NCI-H1694 (cell line): ENCODE data around the gene TMEM8B.
"Not testable (repeated sequence)": the region's sequence is repeated elsewhere in the genome, so short reads cannot be mapped to it uniquely, and the experiment has no call there.

Experiments
- DNase-seq: peaks from one replicate; lab custom pipeline; 2025; lab: John Stamatoyannopoulos, UW

Gene TMEM8B

GRCh38 chr9:35864695-35865255, 35.7 kb downstream of the TMEM8B start:
- no peak for DNase-seq

- no peak for DNase-seq
Measured at GRCh38 chr9:35867538-35867937, 38.5 kb downstream of the TMEM8B start.

DNA sequence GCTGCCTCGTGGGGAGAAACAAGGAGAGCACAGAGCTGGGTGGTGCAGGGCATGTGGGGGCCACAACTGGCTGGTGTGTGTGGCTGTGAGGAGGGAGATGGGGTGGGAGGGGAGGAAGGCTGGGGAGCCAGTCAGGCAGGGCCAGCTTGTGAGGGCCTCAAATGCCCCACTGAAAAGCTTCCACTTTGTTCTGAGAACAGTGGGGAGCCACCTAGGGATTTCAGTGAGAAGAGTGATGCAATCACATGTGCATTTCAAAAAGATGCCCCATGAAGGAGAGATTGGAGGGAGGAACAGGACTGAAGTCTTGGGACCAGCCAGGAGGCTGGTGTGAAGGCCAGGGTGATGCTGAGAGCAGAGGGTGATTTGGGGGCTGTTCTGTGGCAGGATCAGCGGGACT, 39.9 kb downstream of the TMEM8B start:
- DNase-seq: no peak

GRCh38 chr9:35869621-35870216, 40.7 kb downstream of the TMEM8B start:
- no peak for DNase-seq

DNA sequence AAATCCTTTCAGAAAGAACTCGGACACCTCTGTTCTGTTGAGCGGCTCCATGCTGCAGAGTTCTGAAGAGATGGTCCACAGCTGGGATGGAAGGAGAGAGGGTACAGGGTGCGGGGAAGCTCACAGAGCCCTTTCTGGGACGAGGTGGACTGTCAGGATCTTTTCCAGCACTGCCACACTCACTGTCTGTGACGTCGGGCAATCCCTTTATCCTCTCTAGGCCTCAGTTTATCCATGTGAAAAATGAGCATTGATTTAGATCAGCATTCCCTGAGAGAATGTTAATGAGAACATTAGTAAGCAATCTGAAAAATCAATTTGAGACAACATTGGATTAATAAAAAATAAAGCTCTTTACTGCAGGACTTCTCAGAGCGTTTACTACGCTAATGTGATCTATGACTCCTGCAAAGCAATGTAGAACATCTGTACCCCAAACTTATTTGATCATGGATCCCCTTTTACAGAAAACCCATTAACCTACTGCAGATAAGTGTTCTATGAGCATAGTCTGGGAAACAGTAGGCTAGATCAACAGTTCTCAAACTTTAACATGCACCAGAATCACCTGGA, 41.4 kb downstream of the TMEM8B start, which contains the start of gene OR13J1:
Gene OR13J1, minus strand, starts transcription at position 51 of the 573 bp plus-strand sequence. Its CDS starts 0 bp downstream, at position 51.
- no peak for DNase-seq

DNA sequence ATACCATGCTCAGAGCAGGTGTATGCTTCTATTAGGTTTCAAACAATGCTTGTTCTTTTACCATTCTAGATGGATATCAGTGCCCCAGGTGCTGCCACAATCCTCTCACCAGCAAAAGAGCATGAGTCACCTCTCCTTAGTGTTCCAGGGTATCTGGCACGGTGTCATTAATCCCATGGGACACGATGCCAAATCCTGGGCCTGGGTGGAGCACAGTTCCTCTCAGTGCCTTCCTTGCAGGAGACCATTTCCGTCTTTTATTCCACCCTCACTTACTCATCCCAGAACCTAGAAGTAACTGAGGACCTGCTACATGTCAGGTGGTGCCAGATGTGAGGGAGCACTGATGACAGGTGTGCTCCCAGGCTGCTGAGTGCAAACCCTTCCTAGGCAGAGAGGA, 42.5 kb downstream of the TMEM8B start:
- no peak for DNase-seq

- no peak for DNase-seq
Measured at GRCh38 chr9:35872505-35872904, 43.5 kb downstream of the TMEM8B start.

- peak; percentile 82 for DNase-seq
Measured at GRCh38 chr9:35882263-35882848, 53.3 kb downstream of the TMEM8B start.

DNA sequence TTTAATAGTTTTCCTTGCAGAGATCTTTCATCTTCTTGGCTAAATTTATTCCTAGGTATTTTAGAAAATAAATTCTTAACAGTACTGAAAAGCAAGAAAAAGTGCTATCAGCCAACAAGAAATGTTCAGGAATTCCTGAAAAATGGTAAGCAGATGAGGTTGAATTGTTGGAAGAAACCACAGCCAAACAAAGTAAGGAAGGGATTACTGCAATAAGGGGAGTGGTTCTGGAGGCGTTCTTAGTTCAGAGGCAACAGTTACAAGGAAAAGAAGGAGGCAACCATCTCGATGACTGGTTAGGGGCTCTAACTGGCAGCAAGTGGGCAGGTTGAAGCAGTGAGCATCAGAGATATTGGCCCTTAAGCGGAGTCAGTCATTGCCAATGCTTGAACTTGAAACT, 54.0 kb downstream of the TMEM8B start:
- no peak for DNase-seq

DNA sequence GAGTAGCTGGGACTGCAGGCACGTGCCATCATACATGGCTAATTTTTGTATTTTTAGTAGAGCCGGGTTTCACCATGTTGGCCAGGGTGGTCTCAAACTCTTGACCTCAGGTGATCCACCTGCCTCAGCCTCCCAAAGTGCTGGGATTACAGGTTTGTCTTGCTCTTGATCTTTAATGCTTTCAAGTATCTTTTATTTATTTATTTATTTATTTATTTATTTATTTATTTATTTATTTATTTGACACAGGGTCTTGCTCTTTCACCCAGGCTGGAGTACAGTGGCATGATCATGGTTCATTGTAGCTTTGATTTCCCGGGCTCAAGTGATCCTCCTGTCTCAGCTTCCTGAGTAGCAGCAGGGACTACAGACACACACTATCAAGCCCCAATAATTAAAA, 55.9 kb downstream of the TMEM8B start:
- DNase-seq: not testable (repeated sequence)

DNA sequence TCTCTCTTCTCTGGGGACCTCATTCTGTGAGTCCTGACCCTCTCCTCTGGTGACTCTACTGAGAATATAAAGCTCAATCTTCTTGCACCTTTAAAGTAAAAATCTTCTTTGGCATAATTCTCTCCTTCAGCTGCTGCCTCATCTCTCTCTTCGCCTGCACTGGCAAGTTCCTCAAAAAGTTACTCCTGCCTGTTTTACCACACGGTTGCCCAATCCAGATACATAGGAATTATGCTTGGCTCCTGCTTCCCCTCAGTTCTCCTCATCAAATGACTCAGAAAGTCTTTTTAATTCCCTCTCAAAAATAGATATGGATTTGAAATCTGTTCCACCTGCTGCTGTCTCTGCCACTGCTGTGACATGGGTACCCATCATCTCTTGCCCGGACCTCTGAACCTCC, 62.6 kb downstream of the TMEM8B start:
- DNase-seq: no peak

DNA sequence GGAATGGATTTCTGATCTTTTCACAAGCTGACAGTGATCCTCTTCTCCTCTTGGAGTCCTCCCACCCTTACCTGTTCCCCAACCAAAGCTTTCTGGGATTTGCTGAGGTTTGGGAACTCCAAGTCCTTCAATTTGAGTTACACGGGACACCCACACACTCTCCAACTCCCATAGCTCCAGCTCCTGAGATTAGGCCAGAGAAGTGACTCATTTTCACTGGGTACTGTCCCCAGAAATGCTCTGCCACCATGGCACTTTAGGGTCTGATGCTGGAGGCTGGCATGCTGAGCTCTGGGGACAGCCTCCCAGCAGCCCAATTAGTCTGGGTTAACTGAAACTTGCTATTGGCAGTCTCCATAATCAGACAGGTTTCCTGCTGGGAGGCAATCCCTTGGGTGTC, 63.0 kb downstream of the TMEM8B start:
- DNase-seq: no peak

DNA sequence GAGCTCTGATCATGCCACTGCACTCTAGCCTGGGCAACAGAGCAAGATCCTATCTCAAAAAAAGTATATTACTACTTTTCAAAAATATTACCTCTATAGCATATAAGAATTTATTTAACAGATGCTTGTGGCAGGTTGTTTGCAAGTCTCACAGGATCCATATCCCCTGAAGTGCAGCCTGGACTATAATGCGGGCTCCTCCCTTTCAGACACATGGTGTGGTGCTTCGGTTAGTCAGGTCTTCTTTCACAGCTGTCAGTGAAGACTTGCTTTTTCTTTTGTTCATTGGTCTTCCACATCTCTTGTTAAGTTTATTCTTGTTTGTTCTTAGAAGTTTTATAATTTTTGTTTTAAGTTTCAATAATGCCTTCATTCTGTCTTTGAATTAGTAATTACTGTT, 67.5 kb downstream of the TMEM8B start:
- no peak for DNase-seq

- not testable (repeated sequence) for DNase-seq
Measured at GRCh38 chr9:35897376-35898099, 68.5 kb downstream of the TMEM8B start.

DNA sequence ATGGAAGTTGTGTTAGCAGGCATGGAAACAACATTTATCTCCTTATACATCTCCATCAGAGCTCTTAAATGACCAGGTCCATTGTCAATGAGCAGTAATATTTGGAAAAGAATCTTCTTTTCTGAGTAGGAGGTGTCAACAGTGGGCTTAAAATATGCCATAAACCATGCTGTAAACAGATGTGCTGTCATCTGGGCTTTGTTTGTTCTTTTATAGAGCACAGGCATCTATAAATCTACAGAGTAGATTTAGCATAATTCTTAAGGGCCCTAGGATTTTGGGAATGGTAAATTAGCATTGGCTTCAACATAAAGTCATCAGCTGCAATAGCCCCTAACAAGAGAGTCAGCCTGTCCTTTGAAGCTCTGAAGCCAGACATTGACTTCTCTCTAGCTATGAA, 69.3 kb downstream of the TMEM8B start:
- DNase-seq: no peak

DNA sequence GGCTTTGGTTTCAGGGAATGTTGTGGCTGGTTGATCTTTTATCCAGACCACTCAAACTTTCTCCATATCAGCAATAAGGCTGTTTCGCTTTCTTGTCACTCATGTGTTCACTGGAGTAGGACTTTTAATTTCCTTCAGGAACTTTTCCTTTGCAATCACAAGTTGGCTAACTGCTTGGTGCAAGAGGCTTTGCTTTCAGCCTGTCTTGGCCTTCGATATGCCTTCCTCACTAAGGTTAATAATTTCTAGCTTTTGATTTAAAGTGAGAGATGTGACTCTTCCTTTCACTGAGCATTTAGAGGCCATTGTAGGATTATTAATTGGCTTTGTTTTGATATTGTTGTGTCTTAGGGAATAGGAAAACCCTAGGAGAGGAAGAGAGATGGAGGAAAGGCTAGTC, 70.0 kb downstream of the TMEM8B start:
- no peak for DNase-seq

GRCh38 chr9:35903049-35903448, 74.0 kb downstream of the TMEM8B start:
- peak; percentile 63 for DNase-seq

- DNase-seq: no peak
Measured at GRCh38 chr9:35904338-35904737, 75.3 kb downstream of the TMEM8B start.

GRCh38 chr9:35905051-35905781, 76.2 kb downstream of the TMEM8B start:
- no peak for DNase-seq

GRCh38 chr9:35905912-35906679, 77.1 kb downstream of the TMEM8B start, which contains the start of gene HRCT1:
Gene HRCT1, plus strand, starts transcription at chr9:35906202. Its CDS starts 86 bp downstream, at chr9:35906288.
- DNase-seq: no peak
